Loucy (cell line): ENCODE results near the gene C1RL.
"Not testable (repeated sequence)": the region's sequence is repeated elsewhere in the genome, so short reads cannot be mapped to it uniquely, and the experiment has no call there.

ENCODE experiments used
- H2AFZ ChIP-seq: fragments of 200-600 bp; sonication (generic); 2 replicates; pipeline ENCODE4 v1.6.0; 2016; ENCODE audit warnings: antibody characterized with exemption, mild to moderate bottlenecking, low read length, moderate library complexity
- H3F3A ChIP-seq: fragments of 200-600 bp; 2 replicates; pipeline ENCODE4 v1.6.0; 2016; ENCODE audit warnings: antibody characterized with exemption, low read depth, mild to moderate bottlenecking
- H3K27me3 ChIP-seq: fragments of 200-600 bp; sonication (generic); 2 replicates; pipeline ENCODE4 v1.6.1; 2014; ENCODE audit warnings: low read length, mild to moderate bottlenecking; ENCODE audit not compliant: insufficient read depth, poor library complexity, severe bottlenecking
- H3K36me3 ChIP-seq: fragments of 200-600 bp; sonication (generic); 2 replicates; pipeline ENCODE4 v1.6.1; 2016; ENCODE audit warnings: low read length; ENCODE audit not compliant: insufficient read depth
- H3K4me1 ChIP-seq: fragments of 200-600 bp; sonication (generic); 2 replicates; pipeline ENCODE4 v1.5.1; 2014; ENCODE audit warnings: low read length, mild to moderate bottlenecking; ENCODE audit not compliant: insufficient read depth, poor library complexity, severe bottlenecking
- H3K4me2 ChIP-seq: fragments of 200-600 bp; sonication (generic); 2 replicates; pipeline ENCODE4 v1.6.0; 2014; ENCODE audit warnings: antibody characterized with exemption, low read length, low read depth, mild to moderate bottlenecking; ENCODE audit not compliant: poor library complexity, severe bottlenecking
- H3K4me3 ChIP-seq: fragments of 200-600 bp; sonication (generic); 2 replicates; pipeline ENCODE4 v1.5.1; 2014; ENCODE audit warnings: low read length, mild to moderate bottlenecking, mixed read lengths; ENCODE audit not compliant: poor library complexity, severe bottlenecking
- H3K79me2 ChIP-seq: fragments of 200-600 bp; sonication (generic); 2 replicates; pipeline ENCODE4 v1.6.1; 2014; ENCODE audit warnings: low read length; ENCODE audit not compliant: insufficient read depth
- H3K9ac ChIP-seq: fragments of 200-600 bp; sonication (generic); 2 replicates; pipeline ENCODE4 v1.6.0; 2014; ENCODE audit warnings: mild to moderate bottlenecking, low read depth, low read length, moderate library complexity; ENCODE audit not compliant: poor library complexity, severe bottlenecking
- H3K9me2 ChIP-seq: fragments of 200-600 bp; sonication (generic); replicated peaks from 2 replicates; pipeline ENCODE4 v1.6.1; 2016; ENCODE audit warnings: low read depth, low read length, mixed read lengths
- H3K9me3 ChIP-seq: fragments of 200-600 bp; sonication (generic); 2 replicates; pipeline ENCODE4 v1.6.1; 2014; ENCODE audit warnings: mild to moderate bottlenecking, antibody characterized with exemption, low read length, low read depth; ENCODE audit not compliant: insufficient read depth
- H4K20me1 ChIP-seq: fragments of 200-600 bp; sonication (generic); 2 replicates; pipeline ENCODE4 v1.6.0; 2014; ENCODE audit warnings: antibody characterized with exemption, low read length, mild to moderate bottlenecking; ENCODE audit not compliant: insufficient read depth, poor library complexity, severe bottlenecking
- EZH2phosphoT487 ChIP-seq: fragments of 200-600 bp; IDR thresholded peaks from 2 replicates; pipeline ENCODE4 v1.6.1; 2018; ENCODE audit warnings: antibody characterized with exemption, mild to moderate bottlenecking, moderate library complexity, borderline replicate concordance
- TF ChIP-seq, protein P1 (sequence below): fragments of 200-600 bp; sonication (generic); conservative IDR thresholded peaks from 2 replicates; pipeline ENCODE4 v1.5.1; 2014; ENCODE audit warnings: mild to moderate bottlenecking, antibody characterized with exemption, low read length

The C1RL gene

DNA sequence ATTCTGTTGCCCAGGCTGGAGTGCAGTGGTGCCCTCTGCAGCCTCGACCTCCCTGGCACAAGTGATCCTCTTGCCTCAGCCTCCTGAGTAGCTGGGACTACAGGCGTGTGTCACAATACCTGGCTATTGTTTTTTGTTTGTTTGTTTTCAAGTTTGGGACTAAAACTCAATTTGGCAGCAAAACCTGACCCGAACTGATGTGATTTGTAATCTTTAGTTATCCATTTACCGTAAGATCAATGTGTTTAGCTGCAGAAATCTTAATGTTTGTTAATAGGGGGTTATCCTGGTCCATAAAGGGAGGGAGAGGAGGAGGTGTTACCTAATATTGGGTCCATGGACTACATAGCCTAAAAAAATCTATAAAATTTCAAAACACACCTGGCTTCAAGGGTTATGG, 49.2 kb downstream of the C1RL start:
- H3K27me3 ChIP-seq = no peaks in the 10 kb centered on the region
- TF ChIP-seq, protein P1, sequence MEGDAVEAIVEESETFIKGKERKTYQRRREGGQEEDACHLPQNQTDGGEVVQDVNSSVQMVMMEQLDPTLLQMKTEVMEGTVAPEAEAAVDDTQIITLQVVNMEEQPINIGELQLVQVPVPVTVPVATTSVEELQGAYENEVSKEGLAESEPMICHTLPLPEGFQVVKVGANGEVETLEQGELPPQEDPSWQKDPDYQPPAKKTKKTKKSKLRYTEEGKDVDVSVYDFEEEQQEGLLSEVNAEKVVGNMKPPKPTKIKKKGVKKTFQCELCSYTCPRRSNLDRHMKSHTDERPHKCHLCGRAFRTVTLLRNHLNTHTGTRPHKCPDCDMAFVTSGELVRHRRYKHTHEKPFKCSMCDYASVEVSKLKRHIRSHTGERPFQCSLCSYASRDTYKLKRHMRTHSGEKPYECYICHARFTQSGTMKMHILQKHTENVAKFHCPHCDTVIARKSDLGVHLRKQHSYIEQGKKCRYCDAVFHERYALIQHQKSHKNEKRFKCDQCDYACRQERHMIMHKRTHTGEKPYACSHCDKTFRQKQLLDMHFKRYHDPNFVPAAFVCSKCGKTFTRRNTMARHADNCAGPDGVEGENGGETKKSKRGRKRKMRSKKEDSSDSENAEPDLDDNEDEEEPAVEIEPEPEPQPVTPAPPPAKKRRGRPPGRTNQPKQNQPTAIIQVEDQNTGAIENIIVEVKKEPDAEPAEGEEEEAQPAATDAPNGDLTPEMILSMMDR = no peak
- TF ChIP-seq EZH2phosphoT487 = no peak
- no peaks in the 10 kb centered on the region for H3K9me3 ChIP-seq
- H3F3A ChIP-seq = no peaks in the 10 kb centered on the region
- no peaks in the 10 kb centered on the region for H3K4me1 ChIP-seq
- no peak overlapping the region for H3K9ac ChIP-seq
- no peaks in the 10 kb centered on the region for H3K36me3 ChIP-seq
- H4K20me1 ChIP-seq = no peaks in the 10 kb centered on the region
- no peaks in the 10 kb centered on the region for H3K79me2 ChIP-seq
- no peak overlapping the region for H3K4me3 ChIP-seq
- H3K4me2 ChIP-seq = no peak overlapping the region
- H2AFZ ChIP-seq = no peak overlapping the region
- H3K9me2 ChIP-seq = no peaks in the 10 kb centered on the region

DNA sequence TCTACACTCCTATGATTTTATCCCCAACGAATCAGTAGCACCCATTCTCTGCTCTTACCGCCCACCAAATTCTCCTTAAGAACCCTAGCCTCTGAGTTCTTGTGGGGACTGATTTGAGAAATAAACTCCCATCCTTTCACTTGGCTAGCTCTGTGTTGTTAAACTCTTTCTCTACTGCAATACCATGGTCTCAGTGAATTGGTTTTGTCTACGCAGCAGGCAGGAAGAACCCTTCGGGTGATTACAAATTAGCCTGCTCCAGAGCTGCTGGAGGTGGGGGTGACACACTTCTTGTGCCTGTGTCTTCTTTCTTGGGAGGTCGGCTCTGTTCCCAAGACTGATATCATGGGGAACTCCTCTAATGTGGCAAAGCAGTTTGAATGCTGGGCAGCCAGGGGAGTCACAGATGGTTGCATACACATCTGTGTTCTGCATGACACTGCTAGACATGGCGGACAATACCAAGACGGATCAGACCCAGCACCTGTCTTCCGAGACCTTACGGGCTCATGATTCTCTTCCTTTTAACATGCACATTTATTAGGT, 50.1 kb downstream of the C1RL start:
- Histone ChIP-seq H3K36me3 (no peaks in the 10 kb centered on the region), H3F3A (no peaks in the 10 kb centered on the region), H3K4me1 (no peaks in the 10 kb centered on the region), H3K4me3 (no peak overlapping the region), H3K9me2 (no peaks in the 10 kb centered on the region), H3K9me3 (no peaks in the 10 kb centered on the region), H3K4me2 (no peak overlapping the region), H2AFZ (no peak overlapping the region), H3K79me2 (no peaks in the 10 kb centered on the region), H4K20me1 (no peaks in the 10 kb centered on the region), H3K27me3 (no peaks in the 10 kb centered on the region), H3K9ac (no peak overlapping the region)
- no peak for TF ChIP-seq EZH2phosphoT487
- TF ChIP-seq, protein P1 = no peak

DNA sequence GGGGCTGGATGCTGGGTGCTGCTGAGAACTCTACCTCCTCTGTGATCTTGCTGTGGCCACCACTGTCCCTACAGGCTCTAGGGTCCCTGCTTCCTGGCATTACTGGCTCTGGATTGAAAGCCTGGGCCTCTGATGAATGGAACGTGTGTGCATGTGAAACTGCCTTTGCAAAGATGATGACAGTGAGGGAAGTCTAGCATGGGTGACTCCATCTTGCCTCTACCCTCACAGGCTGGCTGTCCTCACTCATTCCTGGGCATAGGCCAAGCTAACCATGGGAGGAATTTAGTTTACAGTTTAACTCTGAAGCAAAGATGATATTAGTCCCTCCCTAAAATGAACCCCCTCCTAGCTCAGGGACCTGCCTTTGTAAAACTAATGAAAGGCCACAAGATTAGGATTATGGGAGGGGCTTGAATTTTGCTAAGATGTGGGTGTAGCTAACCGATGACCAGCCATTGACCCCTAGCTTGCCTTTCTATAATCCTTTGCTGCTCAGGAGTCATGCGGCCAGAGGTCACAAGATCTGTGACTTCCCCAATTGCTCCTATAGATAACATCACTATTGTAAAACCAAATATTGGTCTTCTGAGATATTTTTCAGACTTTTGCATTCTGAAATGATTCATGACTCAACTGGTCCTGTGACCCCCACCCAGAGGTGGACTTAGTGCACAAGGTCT, 50.7 kb downstream of the C1RL start:
- Histone ChIP-seq H3K4me2 (no peak overlapping the region), H3K9me3 (no peaks in the 10 kb centered on the region), H2AFZ (no peak overlapping the region), H3K27me3 (no peaks in the 10 kb centered on the region), H3K9me2 (no peaks in the 10 kb centered on the region), H4K20me1 (no peaks in the 10 kb centered on the region), H3K4me3 (no peak overlapping the region), H3K36me3 (no peaks in the 10 kb centered on the region), H3K4me1 (no peaks in the 10 kb centered on the region), H3K79me2 (no peaks in the 10 kb centered on the region), H3F3A (no peaks in the 10 kb centered on the region), H3K9ac (no peak overlapping the region)
- TF ChIP-seq EZH2phosphoT487 = no peak
- TF ChIP-seq, protein P1 = no peak

DNA sequence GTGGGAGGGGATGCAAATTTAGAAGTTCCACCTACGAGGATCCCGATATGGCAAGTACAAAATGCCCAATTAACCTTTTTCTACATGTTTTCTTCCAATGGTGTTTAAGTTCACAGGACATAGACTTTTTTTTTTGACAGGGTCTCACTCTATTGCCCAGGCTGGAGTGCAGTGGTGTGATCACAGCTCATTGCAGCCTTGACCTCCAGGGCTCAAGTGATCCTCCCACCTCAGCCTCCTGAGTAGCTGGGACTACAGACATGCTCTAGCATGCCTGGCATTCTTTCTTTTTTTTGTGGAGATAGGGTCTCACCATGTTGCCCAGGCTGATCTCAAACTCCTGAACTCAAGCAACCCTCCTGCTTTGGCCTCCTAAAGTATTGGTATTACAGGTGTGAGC, 53.3 kb downstream of the C1RL start:
- H3K9ac ChIP-seq, H3K27me3 ChIP-seq, H3K9me3 ChIP-seq, H3F3A ChIP-seq, H3K79me2 ChIP-seq, H3K36me3 ChIP-seq, H3K9me2 ChIP-seq, H3K4me2 ChIP-seq, H3K4me1 ChIP-seq, H4K20me1 ChIP-seq, H2AFZ ChIP-seq, H3K4me3 ChIP-seq: not testable (repeated sequence)
